HepG2 (cell line): ENCODE measurements around the gene PKLR. TPM values are rescaled to one million over a fixed set of nuclear protein-coding genes. Genes with fewer than 3 reads are reported as not detected.

Experiments used
- FIP1L1 ChIP-seq: fragments of 200-400 bp; formaldehyde crosslinking; IDR thresholded peaks from 2 replicates; pipeline ENCODE4 v1.6.1; 2018; ENCODE audit warnings: low read depth, mild to moderate bottlenecking, low read length, moderate library complexity, borderline replicate concordance; ENCODE audit not compliant: insufficient read depth
- HES4 ChIP-seq: sonication (generic); formaldehyde crosslinking; IDR thresholded peaks from 2 replicates; pipeline ENCODE4 v1.9.0; 2021; ENCODE audit warnings: mild to moderate bottlenecking, missing genetic modification reagents, borderline replicate concordance
- HMGXB4 ChIP-seq, 2 experiments: sonication (generic) in 1 of 2; formaldehyde crosslinking in 1 of 2; IDR thresholded peaks; 2 replicates each; pipeline versions ENCODE4 v1.4.0 to v1.6.1; 2018 to 2020; ENCODE audit warnings: missing genetic modification reagents in 2 of 2, borderline replicate concordance in 1 of 2, low read depth in 1 of 2, mild to moderate bottlenecking in 1 of 2, missing biosample characterization in 1 of 2
- MBNL3 ChIP-seq: fragments of 250-450 bp; sonication (Bioruptor Pico); conservative IDR thresholded peaks from 2 replicates; pipeline ENCODE4 v1.8.0; 2022; ENCODE audit warnings: mild to moderate bottlenecking, inconsistent platforms
- MYC ChIP-seq: sonication (generic); formaldehyde crosslinking; IDR thresholded peaks from 2 replicates; pipeline ENCODE4 v1.9.0; 2021; ENCODE audit warnings: missing genetic modification reagents, borderline replicate concordance
- RERE ChIP-seq: IDR thresholded peaks from 2 replicates; pipeline ENCODE4 v1.6.1; 2016; ENCODE audit warnings: low read depth, missing genetic modification reagents, missing compliant biosample characterization
- SMAD1 ChIP-seq: sonication (generic); formaldehyde crosslinking; IDR thresholded peaks from 2 replicates; pipeline ENCODE4 v1.4.0; 2020; ENCODE audit warnings: missing genetic modification reagents, low read depth, mild to moderate bottlenecking, borderline replicate concordance
- SOX6 ChIP-seq, 2 experiments: fragments of 450-650 bp in 1 of 2; sonication (generic) in 1 of 2; formaldehyde crosslinking in 1 of 2; IDR thresholded peaks; 2 replicates each; pipeline versions ENCODE4 v1.4.0 to v1.6.1; 2017 to 2020; ENCODE audit warnings: antibody characterized with exemption in 1 of 2, mild to moderate bottlenecking in 1 of 2, missing genetic modification reagents in 1 of 2
- STAT5B ChIP-seq: sonication (generic); formaldehyde crosslinking; IDR thresholded peaks from 2 replicates; pipeline ENCODE4 v1.4.0; 2020; ENCODE audit warnings: missing genetic modification reagents
- TGIF2 ChIP-seq: IDR thresholded peaks from 2 replicates; pipeline ENCODE4 v1.6.1; 2016; ENCODE audit warnings: control low read depth, missing compliant biosample characterization
- WIZ ChIP-seq: sonication (generic); formaldehyde crosslinking; IDR thresholded peaks from 2 replicates; pipeline ENCODE4 v1.5.1; 2020; ENCODE audit warnings: mild to moderate bottlenecking, missing genetic modification reagents
- ZNF354B ChIP-seq: sonication (generic); formaldehyde crosslinking; IDR thresholded peaks from 2 replicates; pipeline ENCODE4 v1.8.0; 2022; ENCODE audit warnings: mild to moderate bottlenecking, missing genetic modification reagents
- ZNF550 ChIP-seq: sonication (generic); formaldehyde crosslinking; IDR thresholded peaks from 2 replicates; pipeline ENCODE4 v1.4.0; 2020; ENCODE audit warnings: mild to moderate bottlenecking, missing genetic modification reagents, borderline replicate concordance
- ZNF7 ChIP-seq: IDR thresholded peaks from 2 replicates; pipeline ENCODE4 v1.6.1; 2016; ENCODE audit warnings: missing biosample characterization, missing genetic modification reagents
- ZNF768 ChIP-seq: sonication (generic); formaldehyde crosslinking; IDR thresholded peaks from 2 replicates; pipeline ENCODE4 v1.4.0; 2020; ENCODE audit warnings: missing genetic modification reagents
- ZNF784 ChIP-seq: sonication (generic); formaldehyde crosslinking; IDR thresholded peaks from 2 replicates; pipeline ENCODE4 v1.5.1; 2020; ENCODE audit warnings: missing genetic modification reagents, mild to moderate bottlenecking, borderline replicate concordance
- ZNF891 ChIP-seq: sonication (generic); formaldehyde crosslinking; IDR thresholded peaks from 2 replicates; pipeline ENCODE4 v1.5.0; 2020; ENCODE audit warnings: mild to moderate bottlenecking, missing genetic modification reagents
- polyA plus RNA-seq, 8 experiments: library from polyadenylated mRNA; depleted of rRNA in 3 of 8; stranded (reverse) in 7 of 8; unstranded in 1 of 8; fragments of >200 nt; fragmentation: Illumina TruSeq in 4 of 8; extraction: Trizol in 4 of 8; gene quantifications; 2 replicates each; pipeline versions ENCODE4 v1.2.1 to v1.2.3, GENCODE V29; 2011 to 2016; ENCODE audit warnings: low read depth in 4 of 8, missing spikeins in 1 of 8, mixed read lengths in 1 of 8; ENCODE audit not compliant: insufficient read depth in 1 of 8
- total RNA-seq, 5 experiments: library from RNA; depleted of rRNA; stranded (reverse); fragments of >200 nt; fragmentation: Illumina TruSeq; extraction: Trizol; gene quantifications; 2 replicates each; pipeline ENCODE4 v1.2.3, GENCODE V29; 2016; ENCODE audit warnings: low read depth in 1 of 5
- TF ChIP-seq, protein P1 (sequence below): sonication (generic); formaldehyde crosslinking; IDR thresholded peaks from 2 replicates; pipeline ENCODE4 v1.8.0; 2022; ENCODE audit warnings: mild to moderate bottlenecking, missing genetic modification reagents, moderate library complexity
- TF ChIP-seq, protein P2 (sequence below): sonication (generic); formaldehyde crosslinking; IDR thresholded peaks from 2 replicates; pipeline ENCODE4 v1.5.0; 2020; ENCODE audit warnings: missing genetic modification reagents

Gene PKLR
- total and polyA plus RNA-seq, 2 of the 13 experiments (the other 11 are each of a cell fraction or from before 2014, with no cell fraction given): 10.3 to 29.3 TPM

DNA sequence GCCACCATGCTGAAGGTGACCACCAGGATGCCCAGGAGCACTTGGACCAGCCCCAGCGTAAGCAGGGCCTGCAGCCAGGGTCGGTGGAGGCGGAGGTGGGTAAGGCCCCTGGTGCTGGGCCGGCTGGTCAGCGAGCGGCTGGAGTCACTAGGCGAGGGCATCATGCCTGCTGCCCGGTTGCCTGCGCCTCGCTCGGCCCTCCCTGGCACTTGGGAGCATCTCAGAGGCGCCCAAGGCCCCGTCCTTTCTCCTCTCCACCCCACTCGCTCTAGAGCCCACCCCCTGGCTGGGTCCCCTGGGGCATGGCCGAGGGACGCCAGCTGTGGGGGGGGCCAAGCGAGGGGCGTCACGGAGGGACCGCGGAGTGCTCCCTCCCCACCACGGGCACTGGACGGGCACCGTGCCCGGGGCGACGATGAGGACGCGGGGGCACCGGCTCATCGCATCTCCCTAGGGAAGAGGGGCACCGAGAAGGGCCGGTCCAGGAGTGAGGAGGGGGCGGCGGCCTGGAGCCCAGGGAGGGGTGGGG lies 46.5 kb downstream of the PKLR start (continued):
- TF ChIP-seq, protein P1, sequence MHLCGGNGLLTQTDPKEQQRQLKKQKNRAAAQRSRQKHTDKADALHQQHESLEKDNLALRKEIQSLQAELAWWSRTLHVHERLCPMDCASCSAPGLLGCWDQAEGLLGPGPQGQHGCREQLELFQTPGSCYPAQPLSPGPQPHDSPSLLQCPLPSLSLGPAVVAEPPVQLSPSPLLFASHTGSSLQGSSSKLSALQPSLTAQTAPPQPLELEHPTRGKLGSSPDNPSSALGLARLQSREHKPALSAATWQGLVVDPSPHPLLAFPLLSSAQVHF (CRISPR knock-in tag): no peak
- TF ChIP-seq SMAD1: no peak
- no peak for TF ChIP-seq MYC (CRISPR knock-in tag)
- no peak for TF ChIP-seq RERE (CRISPR knock-in tag)
- TF ChIP-seq ZNF550 (CRISPR knock-in tag): no peak
- TF ChIP-seq SOX6 (IDR thresholded peaks at IDR 0.05): no peak
- TF ChIP-seq SOX6 (CRISPR knock-in tag; IDR thresholded peaks at IDR 0.05): no peak
- no peak for TF ChIP-seq FIP1L1
- no peak for TF ChIP-seq ZNF7 (CRISPR knock-in tag)
- no peak for TF ChIP-seq HES4 (CRISPR knock-in tag)
- no peak for TF ChIP-seq STAT5B (CRISPR knock-in tag)
- TF ChIP-seq ZNF784: no peak
- TF ChIP-seq, protein P2, sequence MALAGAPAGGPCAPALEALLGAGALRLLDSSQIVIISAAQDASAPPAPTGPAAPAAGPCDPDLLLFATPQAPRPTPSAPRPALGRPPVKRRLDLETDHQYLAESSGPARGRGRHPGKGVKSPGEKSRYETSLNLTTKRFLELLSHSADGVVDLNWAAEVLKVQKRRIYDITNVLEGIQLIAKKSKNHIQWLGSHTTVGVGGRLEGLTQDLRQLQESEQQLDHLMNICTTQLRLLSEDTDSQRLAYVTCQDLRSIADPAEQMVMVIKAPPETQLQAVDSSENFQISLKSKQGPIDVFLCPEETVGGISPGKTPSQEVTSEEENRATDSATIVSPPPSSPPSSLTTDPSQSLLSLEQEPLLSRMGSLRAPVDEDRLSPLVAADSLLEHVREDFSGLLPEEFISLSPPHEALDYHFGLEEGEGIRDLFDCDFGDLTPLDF (CRISPR knock-in tag): no peak
- no peak for TF ChIP-seq ZNF891 (CRISPR knock-in tag)
- TF ChIP-seq TGIF2 (CRISPR knock-in tag): no peak
- no peak for TF ChIP-seq ZNF768 (CRISPR knock-in tag)
- no peak for TF ChIP-seq WIZ (CRISPR knock-in tag)
- no peak for TF ChIP-seq HMGXB4 (CRISPR knock-in tag; IDR thresholded peaks at IDR 0.05; ENCODE audit: borderline replicate concordance in 1 of 2, low read depth in 1 of 2)
- no peak for TF ChIP-seq MBNL3 (CRISPR knock-in tag)
- TF ChIP-seq ZNF354B (CRISPR knock-in tag): no peak
